Natural killer cell treated with Interleukin-12 subunit alpha and Interleukin-12 subunit beta and Interleukin-15 and Interleukin-18, amount 100 ng/mL, for 72 hours (primary cell): ENCODE measurements around the gene MAP1B. TPM values are rescaled to one million over a fixed set of nuclear protein-coding genes. Genes with fewer than 3 reads are reported as not detected.

ENCODE experiments used
- ATAC-seq, 2 donors: fragments of 150-1000 bp; cut with Tn5 transposase in 1 of 2; sonication (Bioruptor Pico), chemical (Tn5 transposase) in 1 of 2; 2 replicates each; pipeline ENCODE4 v1.10.0; 2021
- DNase-seq: peaks from one replicate; pipeline ENCODE4 v3.0.0; 2022; ENCODE audit warnings: low spot score
- H3K27ac Mint-ChIP-seq, 2 donors: 1 replicate in 1 of 2; 2 replicates in 1 of 2; pipeline ENCODE4 v1.8.0; 2022; ENCODE audit warnings: mixed read lengths in 2 of 2, mild to moderate bottlenecking in 1 of 2, moderate library complexity in 1 of 2
- H3K27me3 Mint-ChIP-seq, 2 donors: 1 replicate in 1 of 2; 2 replicates in 1 of 2; pipeline ENCODE4 v1.8.0; 2022; ENCODE audit warnings: mixed read lengths in 2 of 2
- H3K36me3 Mint-ChIP-seq: one replicate; pipeline ENCODE4 v1.8.0; 2022; ENCODE audit warnings: mixed read lengths
- H3K4me1 Mint-ChIP-seq, 2 donors: 1 replicate in 1 of 2; 2 replicates in 1 of 2; pipeline ENCODE4 v1.8.0; 2022; ENCODE audit warnings: low read depth in 2 of 2, mixed read lengths in 2 of 2, mild to moderate bottlenecking in 1 of 2
- H3K4me3 Mint-ChIP-seq: one replicate; pipeline ENCODE4 v1.8.0; 2022; ENCODE audit warnings: mixed read lengths
- H3K9me3 Mint-ChIP-seq: 2 replicates; pipeline ENCODE4 v1.8.0; 2022; ENCODE audit warnings: mixed read lengths
- total RNA-seq, 2 donors: library from RNA; stranded (reverse); gene quantifications; one replicate each; pipeline ENCODE4 v1.2.3, GENCODE V29; 2022

The MAP1B gene
- total RNA-seq, 2 donors from 2014 or later, result 0.06 to 0.14 TPM

GRCh38 chr5:72151169-72151568 lies 43.9 kb downstream of the MAP1B start:
- Mint-ChIP-seq H3K4me3 (no peak overlapping the region), H3K27me3 (peaks cover 8 to 16% of the 10 kb centered on the region in 2 donors), H3K27ac (no peak overlapping the region), H3K4me1 (no peaks in the 10 kb centered on the region), H3K9me3 (no peaks in the 10 kb centered on the region), H3K36me3 (no peaks in the 10 kb centered on the region)
- ATAC-seq (no peak), DNase-seq (no peak)

DNA sequence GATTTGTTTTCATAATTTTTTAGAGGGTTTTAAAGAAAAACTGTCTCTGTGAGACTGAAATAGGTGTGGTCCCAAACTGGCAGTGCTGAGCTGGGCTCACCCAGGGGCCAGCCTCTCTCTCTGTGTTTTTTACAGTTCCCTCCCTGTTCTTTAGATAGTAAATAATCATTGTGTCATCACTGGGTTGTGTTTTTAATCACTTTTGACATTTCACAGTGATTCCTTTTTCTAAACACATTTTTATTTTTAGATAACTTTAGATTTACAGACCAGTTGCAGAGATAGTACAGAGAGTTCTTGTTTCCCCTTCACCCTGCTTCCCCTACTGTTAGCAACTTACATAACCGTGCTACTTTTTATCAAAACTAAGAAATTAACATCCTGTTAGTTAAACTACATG lies 44.4 kb downstream of the MAP1B start:
- no peak for DNase-seq
- peaks cover 8 to 20% of the 10 kb centered on the region in 2 donors for H3K27me3 Mint-ChIP-seq
- H3K4me3 Mint-ChIP-seq, result no peak overlapping the region
- no peaks in the 10 kb centered on the region for H3K9me3 Mint-ChIP-seq
- no peaks in the 10 kb centered on the region for H3K36me3 Mint-ChIP-seq
- no peak overlapping the region for H3K27ac Mint-ChIP-seq
- ATAC-seq, result no peak
- H3K4me1 Mint-ChIP-seq, result no peaks in the 10 kb centered on the region

DNA sequence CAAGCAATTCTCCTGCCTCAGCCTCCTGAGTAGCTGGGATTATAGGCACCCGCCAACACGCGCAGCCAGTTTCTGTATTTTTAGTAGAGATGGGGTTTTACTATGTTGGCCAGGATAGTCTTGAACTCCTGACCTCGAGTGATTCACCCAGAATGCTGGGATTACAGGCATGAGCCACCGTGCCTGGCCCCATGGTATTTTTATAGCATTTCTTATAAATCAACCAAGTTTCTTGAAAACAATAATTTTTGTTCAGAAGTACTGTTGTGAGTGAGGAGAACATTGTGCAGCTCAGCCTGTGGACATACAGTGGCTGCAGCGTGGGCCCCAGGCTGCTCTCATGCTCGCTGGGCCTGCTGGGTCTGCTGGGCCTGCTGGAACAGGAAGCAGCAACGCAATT lies 45.3 kb downstream of the MAP1B start:
- DNase-seq (no peak), ATAC-seq (no peak)
- Mint-ChIP-seq H3K4me3 (no peak overlapping the region), H3K27ac (no peak overlapping the region), H3K4me1 (no peaks in the 10 kb centered on the region), H3K36me3 (no peaks in the 10 kb centered on the region), H3K27me3 (peaks cover 8 to 22% of the 10 kb centered on the region in 2 donors), H3K9me3 (no peaks in the 10 kb centered on the region)

DNA sequence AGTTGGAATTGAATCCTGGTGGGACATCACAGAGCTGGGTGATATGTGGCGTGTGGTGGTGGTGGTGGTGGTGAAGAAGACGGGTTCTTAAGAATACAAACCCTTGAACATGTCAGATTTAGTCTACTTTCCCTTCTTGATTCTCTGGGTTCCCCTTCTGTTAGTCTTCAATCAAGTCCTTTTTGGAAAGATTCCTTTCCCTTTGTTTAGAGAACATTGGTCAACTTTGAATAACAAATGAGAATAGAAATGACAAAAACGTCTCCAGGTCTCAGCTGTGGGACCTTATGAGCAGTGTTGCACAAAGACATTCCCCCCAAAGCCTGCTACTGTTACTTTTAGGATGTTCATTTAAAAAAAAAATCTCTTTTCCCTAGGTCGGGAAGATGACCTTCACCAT lies 46.3 kb downstream of the MAP1B start:
- no peak overlapping the region for H3K27ac Mint-ChIP-seq
- no peak overlapping the region for H3K4me3 Mint-ChIP-seq
- peaks cover 8 to 22% of the 10 kb centered on the region in 2 donors for H3K27me3 Mint-ChIP-seq
- H3K4me1 Mint-ChIP-seq, result no peaks in the 10 kb centered on the region
- no peak for DNase-seq
- H3K36me3 Mint-ChIP-seq, result no peaks in the 10 kb centered on the region
- H3K9me3 Mint-ChIP-seq, result no peaks in the 10 kb centered on the region
- ATAC-seq, result no peak

GRCh38 chr5:72154076-72154756 lies 46.9 kb downstream of the MAP1B start:
- H3K27ac Mint-ChIP-seq, result no peak overlapping the region
- peaks cover 3 to 17% of the 10 kb centered on the region in 2 donors for H3K27me3 Mint-ChIP-seq
- DNase-seq (no peak), ATAC-seq (no peak)
- H3K4me1 Mint-ChIP-seq, result no peaks in the 10 kb centered on the region
- no peaks in the 10 kb centered on the region for H3K36me3 Mint-ChIP-seq
- no peak overlapping the region for H3K4me3 Mint-ChIP-seq
- no peaks in the 10 kb centered on the region for H3K9me3 Mint-ChIP-seq

DNA sequence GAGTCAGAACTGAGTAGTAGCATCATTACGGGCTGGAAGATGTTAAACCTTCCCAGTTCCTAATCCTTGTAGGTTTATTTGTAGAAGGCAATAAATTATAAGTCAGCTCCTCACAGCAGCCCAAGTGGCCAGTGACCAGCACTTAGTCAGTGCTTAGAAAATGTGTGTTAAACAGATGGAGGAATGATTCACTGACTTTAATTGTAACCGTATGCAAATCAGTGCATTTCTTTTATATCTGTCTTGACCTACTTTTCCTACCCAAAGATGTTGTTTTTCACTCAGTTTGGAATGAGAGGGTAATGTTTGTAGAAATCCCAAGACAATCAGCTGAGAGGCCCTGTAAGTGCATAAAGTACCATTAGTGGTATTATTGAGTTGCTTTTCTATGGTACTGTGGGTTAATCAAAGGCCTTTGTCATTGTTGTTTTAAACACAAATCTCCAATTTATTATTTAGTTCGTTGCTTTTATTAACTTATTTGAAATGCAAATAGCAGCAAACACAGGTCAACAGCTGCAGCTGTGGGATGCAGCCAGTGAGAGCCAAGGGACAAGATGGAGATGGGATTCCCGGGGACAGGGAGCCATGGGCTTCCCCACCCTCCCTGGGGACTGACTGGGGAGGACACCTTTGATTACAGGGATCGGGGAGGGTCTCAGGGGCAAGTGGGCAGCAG lies 49.8 kb downstream of the MAP1B start:
- peaks cover 2 to 15% of the 10 kb centered on the region in 2 donors for H3K27me3 Mint-ChIP-seq
- ATAC-seq (no peak), DNase-seq (no peak)
- no peak overlapping the region for H3K4me3 Mint-ChIP-seq
- H3K9me3 Mint-ChIP-seq, result no peaks in the 10 kb centered on the region
- H3K36me3 Mint-ChIP-seq, result no peaks in the 10 kb centered on the region
- no peaks in the 10 kb centered on the region for H3K4me1 Mint-ChIP-seq
- no peak overlapping the region for H3K27ac Mint-ChIP-seq

GRCh38 chr5:72157625-72157962 lies 50.3 kb downstream of the MAP1B start:
- H3K9me3 Mint-ChIP-seq, result no peaks in the 10 kb centered on the region
- H3K27me3 Mint-ChIP-seq, result peaks cover 3 to 20% of the 10 kb centered on the region in 2 donors
- H3K4me3 Mint-ChIP-seq, result no peak overlapping the region
- no peak overlapping the region for H3K27ac Mint-ChIP-seq
- DNase-seq (no peak), ATAC-seq (no peak)
- no peaks in the 10 kb centered on the region for H3K36me3 Mint-ChIP-seq
- H3K4me1 Mint-ChIP-seq, result no peaks in the 10 kb centered on the region

DNA sequence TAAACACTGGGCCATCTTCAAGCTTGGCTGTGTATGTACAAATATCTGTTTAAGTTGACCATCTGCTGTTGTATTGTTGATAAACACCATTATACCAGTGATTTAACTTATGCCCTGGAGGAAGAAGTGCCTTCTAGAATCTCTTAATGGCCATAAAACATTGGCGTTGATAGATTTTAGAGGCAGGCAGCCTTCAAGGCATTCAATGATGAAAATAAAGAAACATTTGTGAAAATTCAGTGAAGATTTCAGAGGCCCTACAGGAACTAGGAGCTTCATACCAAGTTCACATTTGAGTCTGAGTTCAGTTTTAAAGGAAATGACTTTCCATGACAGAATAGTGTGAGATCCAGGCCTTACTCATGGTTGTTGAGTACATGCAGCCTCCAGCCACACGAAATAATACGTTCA lies 52.2 kb downstream of the MAP1B start:
- Mint-ChIP-seq H3K27me3 (peaks cover 14 to 32% of the 10 kb centered on the region in 2 donors), H3K27ac (no peak overlapping the region)

DNA sequence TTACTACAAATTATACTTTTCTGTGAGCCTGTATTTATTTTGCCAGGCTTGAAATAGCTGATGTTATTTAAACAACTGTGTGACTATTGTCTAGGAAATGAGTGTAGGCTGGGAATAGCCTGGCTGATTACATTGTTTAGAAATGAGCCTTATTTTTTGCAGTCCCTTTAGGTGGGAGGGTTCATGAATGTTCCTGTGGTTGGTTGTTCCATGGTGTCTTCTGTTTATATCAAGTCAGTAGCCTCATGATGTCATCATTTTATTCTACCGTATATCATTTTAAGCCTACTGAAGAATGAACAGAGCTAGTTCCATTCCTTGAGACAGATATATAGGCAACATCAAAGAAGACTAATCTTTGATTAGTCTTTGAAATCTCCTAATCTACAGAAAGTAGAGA lies 53.1 kb downstream of the MAP1B start:
- ATAC-seq, result no peak
- Mint-ChIP-seq H3K4me1 (no peaks in the 10 kb centered on the region), H3K27me3 (peaks cover 16 to 40% of the 10 kb centered on the region in 2 donors)

More for the DNA sequence above, 52.2 kb downstream of the MAP1B start:
- Mint-ChIP-seq H3K9me3 (no peaks in the 10 kb centered on the region), H3K4me1 (no peaks in the 10 kb centered on the region), H3K4me3 (no peak overlapping the region), H3K36me3 (no peaks in the 10 kb centered on the region)
- ATAC-seq, result no peak
- no peak for DNase-seq

GRCh38 chr5:72160959-72161358 lies 53.7 kb downstream of the MAP1B start:
- no peaks in the 10 kb centered on the region for H3K4me1 Mint-ChIP-seq
- no peak for ATAC-seq
- no peaks in the 10 kb centered on the region for H3K9me3 Mint-ChIP-seq
- H3K27ac Mint-ChIP-seq, result no peak overlapping the region
- peaks cover 16 to 39% of the 10 kb centered on the region in 2 donors for H3K27me3 Mint-ChIP-seq
- no peak overlapping the region for H3K4me3 Mint-ChIP-seq
- no peaks in the 10 kb centered on the region for H3K36me3 Mint-ChIP-seq
- DNase-seq, result no peak

More for the DNA sequence above, 53.1 kb downstream of the MAP1B start:
- Mint-ChIP-seq H3K4me3 (no peak overlapping the region), H3K27ac (no peak overlapping the region), H3K9me3 (no peaks in the 10 kb centered on the region), H3K36me3 (no peaks in the 10 kb centered on the region)
- no peak for DNase-seq

- no peaks in the 10 kb centered on the region for H3K36me3 Mint-ChIP-seq
- ATAC-seq, result no peak
- H3K27me3 Mint-ChIP-seq, result peaks cover 22 to 38% of the 10 kb centered on the region in 2 donors
- H3K4me1 Mint-ChIP-seq, result no peaks in the 10 kb centered on the region
- H3K9me3 Mint-ChIP-seq, result no peaks in the 10 kb centered on the region
- no peak overlapping the region for H3K4me3 Mint-ChIP-seq
- no peak for DNase-seq
- H3K27ac Mint-ChIP-seq, result no peak overlapping the region
Measured at GRCh38 chr5:72161951-72162350, 54.7 kb downstream of the MAP1B start.

DNA sequence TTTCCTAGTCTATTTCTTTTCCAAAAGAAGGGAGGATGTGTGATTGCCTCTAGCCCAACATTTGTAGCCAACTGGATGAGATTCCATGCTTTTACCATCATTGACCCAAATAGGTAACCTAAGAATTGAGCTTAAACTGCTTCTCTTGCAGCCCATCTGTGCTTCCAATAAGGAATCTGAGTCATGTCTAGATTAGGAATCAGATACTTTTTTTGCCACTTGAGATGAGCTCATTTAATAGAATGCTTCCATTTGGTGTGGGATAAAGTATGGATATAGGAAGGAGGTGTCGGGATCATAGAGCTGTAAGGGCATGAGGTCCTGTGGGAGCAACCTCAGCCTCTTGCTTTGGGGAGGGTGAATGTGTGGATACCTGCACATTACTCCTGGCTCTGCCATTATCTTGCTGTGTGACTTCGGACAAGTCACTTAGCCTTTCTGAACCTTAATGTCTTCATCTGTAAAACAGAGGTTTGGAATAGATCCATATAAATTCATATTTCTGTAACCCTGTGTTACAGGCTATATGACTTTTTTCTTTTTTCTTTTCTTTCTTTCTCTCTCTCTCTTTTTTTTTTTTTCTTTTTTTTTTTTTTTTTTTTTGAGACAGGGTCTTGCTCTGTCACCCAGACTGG lies 56.2 kb downstream of the MAP1B start:
- no peaks in the 10 kb centered on the region for H3K9me3 Mint-ChIP-seq
- H3K36me3 Mint-ChIP-seq, result no peaks in the 10 kb centered on the region
- ATAC-seq (no peak), DNase-seq (no peak)
- no peak overlapping the region for H3K4me3 Mint-ChIP-seq
- H3K27me3 Mint-ChIP-seq, result peaks cover 25 to 48% of the 10 kb centered on the region in 2 donors
- no peaks in the 10 kb centered on the region for H3K4me1 Mint-ChIP-seq
- no peak overlapping the region for H3K27ac Mint-ChIP-seq

DNA sequence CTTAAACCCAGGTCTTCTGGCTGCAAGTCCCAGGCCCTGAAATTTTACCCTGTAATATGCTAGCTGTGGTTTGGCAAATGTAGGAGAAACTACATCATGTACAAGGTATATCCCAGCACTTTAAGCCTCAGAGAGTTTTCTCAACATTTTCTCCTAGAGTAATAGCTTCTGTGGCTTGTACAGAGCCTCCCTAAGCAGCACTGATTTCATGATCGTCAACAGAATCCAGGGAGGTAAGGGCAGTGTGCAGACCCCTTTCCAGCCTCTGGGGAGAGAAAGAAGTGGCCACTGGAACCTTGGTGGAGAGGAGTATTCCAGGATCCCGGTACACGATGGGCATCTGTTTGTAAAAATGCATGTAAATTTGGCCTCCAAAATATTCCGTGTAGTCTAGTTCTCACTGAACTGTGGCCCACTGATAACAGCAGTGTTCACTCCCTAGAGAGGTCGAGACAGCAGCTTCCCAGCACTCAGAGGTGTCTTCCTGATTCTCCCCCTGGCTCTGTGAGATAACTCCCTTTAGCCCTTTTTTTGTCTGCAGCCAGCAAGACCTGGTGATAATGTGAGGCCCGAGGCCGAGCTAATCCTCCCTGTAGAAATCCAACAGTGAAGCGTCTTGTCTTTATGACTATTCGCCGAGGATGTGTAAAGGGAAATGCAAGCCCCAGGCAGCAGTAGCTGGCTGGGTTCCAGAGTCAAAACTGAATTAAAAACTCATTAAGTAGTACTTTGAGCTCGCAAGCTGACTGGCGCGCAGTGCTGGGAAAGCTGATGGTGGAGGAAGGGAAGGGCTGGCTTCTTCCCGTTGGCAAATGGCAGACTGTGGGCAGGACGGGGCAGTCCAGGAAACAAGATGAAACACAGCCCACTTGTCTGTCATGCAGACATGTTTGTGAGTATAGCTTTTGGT lies 59.0 kb downstream of the MAP1B start:
- H3K36me3 Mint-ChIP-seq, result no peaks in the 10 kb centered on the region
- ATAC-seq (no peak), DNase-seq (no peak)
- no peak overlapping the region for H3K4me3 Mint-ChIP-seq
- no peaks in the 10 kb centered on the region for H3K9me3 Mint-ChIP-seq
- H3K27ac Mint-ChIP-seq, result no peak overlapping the region
- peaks cover 31 to 68% of the 10 kb centered on the region in 2 donors for H3K27me3 Mint-ChIP-seq
- H3K4me1 Mint-ChIP-seq, result no peaks in the 10 kb centered on the region
